Sigmoid colon (tissue), 7 donors: ENCODE measurements around the gene FBXW11. TPM values are rescaled to one million over a fixed set of nuclear protein-coding genes. Genes with fewer than 3 reads are reported as not detected.

Experiments used
- DNase-seq: peaks from one replicate; pipeline ENCODE4 v3.0.0-alpha.2; 2019
- H3K27ac ChIP-seq, 4 donors: fragments of 200-600 bp; sonication (generic); one replicate each; pipeline ENCODE4 v1.5.1; 2016 to 2019; ENCODE audit warnings: mild to moderate bottlenecking in 1 of 4
- H3K27me3 ChIP-seq, 3 donors: fragments of 200-600 bp; sonication (generic); one replicate each; pipeline ENCODE4 v1.5.1; 2019; ENCODE audit warnings: mild to moderate bottlenecking in 1 of 3
- H3K36me3 ChIP-seq, 4 donors: fragments of 200-600 bp; sonication (generic); one replicate each; pipeline ENCODE4 v1.5.1; 2016 to 2019
- H3K4me1 ChIP-seq, 4 donors: fragments of 200-600 bp; sonication (generic); one replicate each; pipeline ENCODE4 v1.5.1; 2017 to 2019
- H3K4me3 ChIP-seq, 4 donors: fragments of 200-600 bp; sonication (generic); one replicate each; pipeline ENCODE4 v1.5.1; 2017 to 2019; ENCODE audit warnings: mild to moderate bottlenecking in 2 of 4, moderate library complexity in 1 of 4
- H3K9me3 ChIP-seq, 4 donors: fragments of 200-600 bp in 3 of 4; sonication (generic) in 3 of 4; one replicate each; pipeline versions ENCODE4 v1.5.1 to v1.6.1; 2013 to 2019
- EP300 ChIP-seq, 4 donors: sonication (generic); formaldehyde crosslinking; IDR thresholded peaks; one replicate each; pipeline ENCODE4 v1.6.1; 2017; ENCODE audit warnings: antibody characterized with exemption in 4 of 4
- POLR2A ChIP-seq, 2 donors: fragments of 450-650 bp; IDR thresholded peaks; one replicate each; pipeline ENCODE4 v1.6.1; 2016; ENCODE audit warnings: antibody characterized with exemption in 2 of 2, mild to moderate bottlenecking in 2 of 2, moderate library complexity in 2 of 2
- POLR2AphosphoS5 ChIP-seq, 4 donors: sonication (generic); formaldehyde crosslinking; IDR thresholded peaks; one replicate each; pipeline ENCODE4 v1.6.1; 2017; ENCODE audit warnings: antibody characterized with exemption in 4 of 4
- WGBS, 2 donors: extraction: QIAGEN DNeasy Blood & Tissue Kit; methylation state at CpG; one replicate each; pipeline ENCODE4 v1.1.7; 2013; 5-methylcytosine and 5-hydroxymethylcytosine counted together
- intact Hi-C: fragments of 100-400 bp; cut with DNase I; formaldehyde crosslinking; loops from one replicate; pipeline ENCODE4 v1.15.1; 2023
- polyA plus RNA-seq, 3 donors: library from polyadenylated mRNA; stranded (reverse); fragments of 200-250 nt; gene quantifications; one replicate each; pipeline ENCODE4 v1.2.3, GENCODE V29; 2013
- total RNA-seq, 4 donors: library from RNA; depleted of rRNA; stranded (reverse); fragments of >200 nt; gene quantifications; one replicate each; pipeline ENCODE4 v1.1.0, GENCODE V29; 2016
- TF ChIP-seq, protein P1 (sequence below), 4 experiments: fragments of 450-650 bp in 3 of 4; fragments of 200-600 bp in 1 of 4; IDR thresholded peaks; one replicate each; pipeline ENCODE4 v1.5.1; 2016 to 2019; ENCODE audit warnings: antibody characterized with exemption in 4 of 4, mild to moderate bottlenecking in 3 of 4, moderate library complexity in 2 of 4
- donor health status: healthy with polysubstance abuse.
- donor health status: Bipolar disorder and iron deficiency.
- donor health status: healthy.

The FBXW11 gene
- total and polyA plus RNA-seq, 7 donors: 14.4 to 67.1 (median 42.9) TPM

GRCh38 chr5:171914726-171915338, 91.6 kb downstream of the FBXW11 start:
- no peaks in the 10 kb centered on the region for H3K27me3 ChIP-seq
- H3K36me3 ChIP-seq: peaks cover 0 to 7% (median 2%) of the 10 kb centered on the region in 4 donors
- 96% methylated on average over 5 of the region's 5 CpGs for whole genome bisulfite sequencing, 2 donors
- intact Hi-C loops: loop anchor here (5.0 kb wide), 2 partner anchors 87 to 372 kb away; no protein-coding TSS in a partner anchor
- H3K27ac ChIP-seq: no peak overlapping the region
- no peak for DNase-seq
- TF ChIP-seq EP300 (IDR thresholded peaks at IDR 0.05) (no peak), POLR2A (IDR thresholded peaks at IDR 0.05) (no peak), POLR2AphosphoS5 (IDR thresholded peaks at IDR 0.05) (no peak)
- TF ChIP-seq, protein P1, sequence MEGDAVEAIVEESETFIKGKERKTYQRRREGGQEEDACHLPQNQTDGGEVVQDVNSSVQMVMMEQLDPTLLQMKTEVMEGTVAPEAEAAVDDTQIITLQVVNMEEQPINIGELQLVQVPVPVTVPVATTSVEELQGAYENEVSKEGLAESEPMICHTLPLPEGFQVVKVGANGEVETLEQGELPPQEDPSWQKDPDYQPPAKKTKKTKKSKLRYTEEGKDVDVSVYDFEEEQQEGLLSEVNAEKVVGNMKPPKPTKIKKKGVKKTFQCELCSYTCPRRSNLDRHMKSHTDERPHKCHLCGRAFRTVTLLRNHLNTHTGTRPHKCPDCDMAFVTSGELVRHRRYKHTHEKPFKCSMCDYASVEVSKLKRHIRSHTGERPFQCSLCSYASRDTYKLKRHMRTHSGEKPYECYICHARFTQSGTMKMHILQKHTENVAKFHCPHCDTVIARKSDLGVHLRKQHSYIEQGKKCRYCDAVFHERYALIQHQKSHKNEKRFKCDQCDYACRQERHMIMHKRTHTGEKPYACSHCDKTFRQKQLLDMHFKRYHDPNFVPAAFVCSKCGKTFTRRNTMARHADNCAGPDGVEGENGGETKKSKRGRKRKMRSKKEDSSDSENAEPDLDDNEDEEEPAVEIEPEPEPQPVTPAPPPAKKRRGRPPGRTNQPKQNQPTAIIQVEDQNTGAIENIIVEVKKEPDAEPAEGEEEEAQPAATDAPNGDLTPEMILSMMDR (IDR thresholded peaks at IDR 0.05): no peak
- H3K4me3 ChIP-seq: no peak overlapping the region
- peaks cover 0 to 29% (median 18%) of the 10 kb centered on the region in 4 donors for H3K4me1 ChIP-seq
- H3K9me3 ChIP-seq: no peaks in the 10 kb centered on the region

DNA sequence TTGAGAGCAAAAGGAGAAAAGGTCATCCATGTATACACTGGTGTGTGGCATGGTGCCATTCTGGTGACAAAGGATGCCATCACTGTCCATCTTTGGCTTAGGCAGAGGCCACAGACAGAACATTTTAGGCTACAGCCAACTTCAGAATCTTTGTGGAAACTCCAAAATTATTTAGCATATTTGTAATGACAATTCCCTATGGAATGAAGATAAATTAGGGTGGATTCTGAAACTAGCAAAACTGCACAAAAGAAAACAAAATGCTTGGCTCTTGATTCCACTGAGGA, 92.5 kb downstream of the FBXW11 start:
- H3K4me1 ChIP-seq: peaks cover 0 to 29% (median 18%) of the 10 kb centered on the region in 4 donors
- DNase-seq: no peak
- peaks cover 0 to 16% (median 2%) of the 10 kb centered on the region in 4 donors for H3K36me3 ChIP-seq
- no peaks in the 10 kb centered on the region for H3K27me3 ChIP-seq
- H3K9me3 ChIP-seq: no peaks in the 10 kb centered on the region
- no peak overlapping the region for H3K4me3 ChIP-seq
- intact Hi-C loops: loop anchor here (2.0 to 5.0 kb wide), 3 partner anchors 88 to 373 kb away; partner anchors contain the start of gene STK10
- H3K27ac ChIP-seq: no peak overlapping the region
- no peak for TF ChIP-seq POLR2A (IDR thresholded peaks at IDR 0.05)
- no peak for TF ChIP-seq EP300 (IDR thresholded peaks at IDR 0.05)
- TF ChIP-seq POLR2AphosphoS5 (IDR thresholded peaks at IDR 0.05): no peak
- TF ChIP-seq, protein P1 (IDR thresholded peaks at IDR 0.05): no peak

DNA sequence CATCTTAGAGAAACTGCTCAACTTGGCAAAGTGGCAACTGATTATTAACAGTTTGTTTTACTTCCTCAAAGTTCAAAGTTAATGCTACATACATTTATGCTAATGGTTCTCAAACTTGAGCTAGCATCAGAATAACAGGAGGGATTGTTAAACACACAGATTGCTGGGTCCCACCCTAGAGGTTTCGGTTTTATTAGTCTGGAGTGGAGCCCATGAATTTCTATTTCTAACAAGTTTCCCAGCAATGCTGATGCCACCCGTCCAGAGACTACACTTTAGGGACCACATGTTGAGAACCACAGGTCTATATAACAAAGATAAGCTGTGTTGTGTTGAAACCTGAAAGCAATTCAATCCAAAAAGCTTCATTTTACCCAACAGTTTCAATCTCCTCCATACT, 95.3 kb downstream of the FBXW11 start:
- peaks cover 0 to 19% (median 14%) of the 10 kb centered on the region in 4 donors for H3K4me1 ChIP-seq

DNA sequence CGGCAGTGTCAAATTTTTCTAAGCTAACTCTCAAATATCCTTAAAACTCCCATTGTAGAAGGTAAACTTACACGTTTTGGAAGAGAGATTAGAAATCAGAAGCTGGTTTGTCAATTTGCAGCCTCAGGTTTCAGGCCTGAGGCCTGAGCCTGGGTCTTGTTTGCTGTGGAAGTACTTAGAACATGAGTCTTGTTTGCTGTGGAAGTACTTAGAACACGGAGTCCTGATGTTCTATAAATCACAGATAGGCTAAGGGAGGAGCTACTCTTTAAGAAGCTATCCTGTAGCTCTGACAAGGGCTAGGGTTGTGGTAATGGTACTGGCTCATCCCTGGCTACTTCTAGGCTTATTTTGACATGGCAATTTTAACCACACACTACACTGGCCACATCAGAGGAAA, 97.8 kb downstream of the FBXW11 start:
- TF ChIP-seq EP300 (IDR thresholded peaks at IDR 0.05): no peak
- 86 to 88% methylated on average over 3 of the region's 3 CpGs for WGBS, 2 donors
- no peaks in the 10 kb centered on the region for H3K27me3 ChIP-seq
- intact Hi-C loops: no loop called here
- H3K27ac ChIP-seq: no peak overlapping the region
- H3K4me3 ChIP-seq: no peak overlapping the region
- H3K36me3 ChIP-seq: peaks cover 0 to 24% (median 2%) of the 10 kb centered on the region in 4 donors
- peaks cover 0 to 19% (median 13%) of the 10 kb centered on the region in 4 donors for H3K4me1 ChIP-seq
- H3K9me3 ChIP-seq: no peaks in the 10 kb centered on the region
- DNase-seq: no peak

More for the DNA sequence above, 95.3 kb downstream of the FBXW11 start:
- Histone ChIP-seq H3K27ac (no peak overlapping the region), H3K27me3 (no peaks in the 10 kb centered on the region), H3K4me3 (no peak overlapping the region), H3K9me3 (no peaks in the 10 kb centered on the region), H3K36me3 (peaks cover 0 to 24% (median 2%) of the 10 kb centered on the region in 4 donors)
- no peak for DNase-seq
- 31 to 59% methylated on average over 2 of the region's 2 CpGs for WGBS, 2 donors
- intact Hi-C loops: loop anchor here (1.0 to 5.0 kb wide), 3 partner anchors 91 to 376 kb away; no protein-coding TSS in a partner anchor
- TF ChIP-seq EP300 (IDR thresholded peaks at IDR 0.05) (no peak), POLR2AphosphoS5 (IDR thresholded peaks at IDR 0.05) (no peak), POLR2A (IDR thresholded peaks at IDR 0.05) (no peak)
- TF ChIP-seq, protein P1 (IDR thresholded peaks at IDR 0.05): no peak

DNA sequence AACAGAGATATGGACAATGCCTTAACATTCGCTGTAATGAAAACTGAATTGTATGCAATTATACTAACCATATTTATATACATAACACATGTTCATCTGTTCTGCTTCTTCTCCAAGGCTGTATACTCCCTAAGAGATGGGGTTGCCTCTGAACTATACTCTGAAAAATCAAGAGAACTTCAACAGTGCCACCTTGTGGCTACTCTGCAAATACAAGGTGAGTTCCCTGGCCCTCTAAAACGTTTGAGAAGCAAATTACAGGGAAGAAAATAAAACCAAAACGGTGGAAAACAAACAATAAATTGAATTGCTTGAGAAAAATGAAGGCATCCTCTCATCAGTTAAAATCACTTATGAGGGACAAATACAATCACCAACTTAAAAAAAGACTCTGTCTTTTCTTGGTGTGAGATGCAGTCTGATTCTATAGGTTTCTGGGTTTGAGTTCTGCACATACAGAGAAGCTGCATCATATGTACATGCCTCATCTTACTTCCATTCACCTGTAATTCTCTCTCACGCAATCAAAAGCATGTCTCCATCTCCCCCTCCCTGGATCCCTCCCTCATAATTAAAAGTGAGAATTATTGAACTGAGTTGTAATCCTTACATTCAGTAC, 98.6 kb downstream of the FBXW11 start:
- Histone ChIP-seq H3K4me3 (no peak overlapping the region), H3K27me3 (no peaks in the 10 kb centered on the region), H3K27ac (no peak overlapping the region), H3K4me1 (peaks cover 0 to 11% (median 10%) of the 10 kb centered on the region in 4 donors), H3K9me3 (no peaks in the 10 kb centered on the region), H3K36me3 (peaks cover 0 to 24% (median 2%) of the 10 kb centered on the region in 4 donors)
- WGBS, 2 donors: 23 to 27% methylated on average over 4 of the region's 4 CpGs
- no peak for TF ChIP-seq POLR2A (IDR thresholded peaks at IDR 0.05)
- TF ChIP-seq, protein P1 (IDR thresholded peaks at IDR 0.05): peak; percentile 26 to 76 (median 64)
- no peak for TF ChIP-seq POLR2AphosphoS5 (IDR thresholded peaks at IDR 0.05)
- DNase-seq: no peak
- intact Hi-C loops: loop anchor here (2.0 kb wide), 1 partner anchor 489 kb away; the partner anchor contains the start of gene FGF18
